Hepatocyte (in vitro differentiated cells): ENCODE results near the gene UBE2O.

ENCODE experiments used
- EZH2 ChIP-seq: fragments of 200-600 bp; sonication (generic); IDR thresholded peaks from 2 replicates; pipeline ENCODE4 v1.6.1; 2016; ENCODE audit warnings: antibody characterized with exemption, mild to moderate bottlenecking, borderline replicate concordance
- TF ChIP-seq, protein P1 (sequence below): fragments of 200-600 bp; sonication (generic); IDR thresholded peaks from 2 replicates; pipeline ENCODE4 v1.5.1; 2016; ENCODE audit warnings: antibody characterized with exemption, mild to moderate bottlenecking; ENCODE audit not compliant: poor library complexity

- TF ChIP-seq, protein P1, sequence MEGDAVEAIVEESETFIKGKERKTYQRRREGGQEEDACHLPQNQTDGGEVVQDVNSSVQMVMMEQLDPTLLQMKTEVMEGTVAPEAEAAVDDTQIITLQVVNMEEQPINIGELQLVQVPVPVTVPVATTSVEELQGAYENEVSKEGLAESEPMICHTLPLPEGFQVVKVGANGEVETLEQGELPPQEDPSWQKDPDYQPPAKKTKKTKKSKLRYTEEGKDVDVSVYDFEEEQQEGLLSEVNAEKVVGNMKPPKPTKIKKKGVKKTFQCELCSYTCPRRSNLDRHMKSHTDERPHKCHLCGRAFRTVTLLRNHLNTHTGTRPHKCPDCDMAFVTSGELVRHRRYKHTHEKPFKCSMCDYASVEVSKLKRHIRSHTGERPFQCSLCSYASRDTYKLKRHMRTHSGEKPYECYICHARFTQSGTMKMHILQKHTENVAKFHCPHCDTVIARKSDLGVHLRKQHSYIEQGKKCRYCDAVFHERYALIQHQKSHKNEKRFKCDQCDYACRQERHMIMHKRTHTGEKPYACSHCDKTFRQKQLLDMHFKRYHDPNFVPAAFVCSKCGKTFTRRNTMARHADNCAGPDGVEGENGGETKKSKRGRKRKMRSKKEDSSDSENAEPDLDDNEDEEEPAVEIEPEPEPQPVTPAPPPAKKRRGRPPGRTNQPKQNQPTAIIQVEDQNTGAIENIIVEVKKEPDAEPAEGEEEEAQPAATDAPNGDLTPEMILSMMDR, result no peak
- no peak for TF ChIP-seq EZH2
These were observed 21.9 kb upstream of the UBE2O start for GRCh38 chr17:76474894-76475293.
